ENCODE measurements around the gene ZNF335.

DNA sequence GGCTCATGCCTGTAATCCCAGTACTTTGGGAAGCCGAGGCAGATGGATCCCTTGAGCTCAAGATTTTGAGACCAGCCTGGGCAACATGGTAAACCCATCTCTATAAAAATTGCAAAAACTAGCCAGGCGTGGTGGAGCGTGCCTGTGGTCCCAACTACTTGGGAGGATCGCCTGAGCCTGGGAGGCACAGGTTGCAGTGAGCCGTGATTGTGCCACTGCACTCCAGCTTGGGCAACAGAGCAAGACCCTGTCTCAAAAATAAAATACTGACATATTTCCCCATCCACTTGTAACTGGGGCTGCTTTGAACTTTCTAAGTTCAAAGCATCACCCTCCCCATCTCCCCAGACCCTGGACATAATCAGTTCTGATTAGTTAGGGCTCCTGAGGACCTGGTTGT lies 29.5 kb upstream of the ZNF335 start:
- TF ChIP-seq EZH2 (IDR thresholded peaks at IDR 0.05), result no peak
- TF ChIP-seq, protein P1, sequence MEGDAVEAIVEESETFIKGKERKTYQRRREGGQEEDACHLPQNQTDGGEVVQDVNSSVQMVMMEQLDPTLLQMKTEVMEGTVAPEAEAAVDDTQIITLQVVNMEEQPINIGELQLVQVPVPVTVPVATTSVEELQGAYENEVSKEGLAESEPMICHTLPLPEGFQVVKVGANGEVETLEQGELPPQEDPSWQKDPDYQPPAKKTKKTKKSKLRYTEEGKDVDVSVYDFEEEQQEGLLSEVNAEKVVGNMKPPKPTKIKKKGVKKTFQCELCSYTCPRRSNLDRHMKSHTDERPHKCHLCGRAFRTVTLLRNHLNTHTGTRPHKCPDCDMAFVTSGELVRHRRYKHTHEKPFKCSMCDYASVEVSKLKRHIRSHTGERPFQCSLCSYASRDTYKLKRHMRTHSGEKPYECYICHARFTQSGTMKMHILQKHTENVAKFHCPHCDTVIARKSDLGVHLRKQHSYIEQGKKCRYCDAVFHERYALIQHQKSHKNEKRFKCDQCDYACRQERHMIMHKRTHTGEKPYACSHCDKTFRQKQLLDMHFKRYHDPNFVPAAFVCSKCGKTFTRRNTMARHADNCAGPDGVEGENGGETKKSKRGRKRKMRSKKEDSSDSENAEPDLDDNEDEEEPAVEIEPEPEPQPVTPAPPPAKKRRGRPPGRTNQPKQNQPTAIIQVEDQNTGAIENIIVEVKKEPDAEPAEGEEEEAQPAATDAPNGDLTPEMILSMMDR (IDR thresholded peaks at IDR 0.05), result no peak
